ENCODE data around the gene MOB1A. TPM values are rescaled to one million over a fixed set of nuclear protein-coding genes. Genes with fewer than 3 reads are reported as not detected.

The MOB1A gene
- total and polyA plus RNA-seq, 2 of the 13 experiments (the other 11 are each of a cell fraction or from before 2014, with no cell fraction given), result 48.2 to 139 TPM

GRCh38 chr2:74119912-74120825 is 58.5 kb downstream of the MOB1A start (continued):
- TF ChIP-seq, protein P1, sequence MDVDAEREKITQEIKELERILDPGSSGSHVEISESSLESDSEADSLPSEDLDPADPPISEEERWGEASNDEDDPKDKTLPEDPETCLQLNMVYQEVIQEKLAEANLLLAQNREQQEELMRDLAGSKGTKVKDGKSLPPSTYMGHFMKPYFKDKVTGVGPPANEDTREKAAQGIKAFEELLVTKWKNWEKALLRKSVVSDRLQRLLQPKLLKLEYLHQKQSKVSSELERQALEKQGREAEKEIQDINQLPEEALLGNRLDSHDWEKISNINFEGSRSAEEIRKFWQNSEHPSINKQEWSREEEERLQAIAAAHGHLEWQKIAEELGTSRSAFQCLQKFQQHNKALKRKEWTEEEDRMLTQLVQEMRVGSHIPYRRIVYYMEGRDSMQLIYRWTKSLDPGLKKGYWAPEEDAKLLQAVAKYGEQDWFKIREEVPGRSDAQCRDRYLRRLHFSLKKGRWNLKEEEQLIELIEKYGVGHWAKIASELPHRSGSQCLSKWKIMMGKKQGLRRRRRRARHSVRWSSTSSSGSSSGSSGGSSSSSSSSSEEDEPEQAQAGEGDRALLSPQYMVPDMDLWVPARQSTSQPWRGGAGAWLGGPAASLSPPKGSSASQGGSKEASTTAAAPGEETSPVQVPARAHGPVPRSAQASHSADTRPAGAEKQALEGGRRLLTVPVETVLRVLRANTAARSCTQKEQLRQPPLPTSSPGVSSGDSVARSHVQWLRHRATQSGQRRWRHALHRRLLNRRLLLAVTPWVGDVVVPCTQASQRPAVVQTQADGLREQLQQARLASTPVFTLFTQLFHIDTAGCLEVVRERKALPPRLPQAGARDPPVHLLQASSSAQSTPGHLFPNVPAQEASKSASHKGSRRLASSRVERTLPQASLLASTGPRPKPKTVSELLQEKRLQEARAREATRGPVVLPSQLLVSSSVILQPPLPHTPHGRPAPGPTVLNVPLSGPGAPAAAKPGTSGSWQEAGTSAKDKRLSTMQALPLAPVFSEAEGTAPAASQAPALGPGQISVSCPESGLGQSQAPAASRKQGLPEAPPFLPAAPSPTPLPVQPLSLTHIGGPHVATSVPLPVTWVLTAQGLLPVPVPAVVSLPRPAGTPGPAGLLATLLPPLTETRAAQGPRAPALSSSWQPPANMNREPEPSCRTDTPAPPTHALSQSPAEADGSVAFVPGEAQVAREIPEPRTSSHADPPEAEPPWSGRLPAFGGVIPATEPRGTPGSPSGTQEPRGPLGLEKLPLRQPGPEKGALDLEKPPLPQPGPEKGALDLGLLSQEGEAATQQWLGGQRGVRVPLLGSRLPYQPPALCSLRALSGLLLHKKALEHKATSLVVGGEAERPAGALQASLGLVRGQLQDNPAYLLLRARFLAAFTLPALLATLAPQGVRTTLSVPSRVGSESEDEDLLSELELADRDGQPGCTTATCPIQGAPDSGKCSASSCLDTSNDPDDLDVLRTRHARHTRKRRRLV (CRISPR knock-in tag; IDR thresholded peaks at IDR 0.05), result peak; percentile 62
- TF ChIP-seq ZNF572 (CRISPR knock-in tag; IDR thresholded peaks at IDR 0.05), result peak; percentile 99
- TF ChIP-seq MYPOP (CRISPR knock-in tag; IDR thresholded peaks at IDR 0.05), result peak; percentile 88
- no peak for TF ChIP-seq FOXM1 (CRISPR knock-in tag; IDR thresholded peaks at IDR 0.05)
- TF ChIP-seq HMG20A (CRISPR knock-in tag; IDR thresholded peaks at IDR 0.05; ENCODE audit: borderline replicate concordance), result no peak
- TF ChIP-seq ZNF547 (CRISPR knock-in tag; IDR thresholded peaks at IDR 0.05), result peak; percentile 96
- TF ChIP-seq, protein P2, sequence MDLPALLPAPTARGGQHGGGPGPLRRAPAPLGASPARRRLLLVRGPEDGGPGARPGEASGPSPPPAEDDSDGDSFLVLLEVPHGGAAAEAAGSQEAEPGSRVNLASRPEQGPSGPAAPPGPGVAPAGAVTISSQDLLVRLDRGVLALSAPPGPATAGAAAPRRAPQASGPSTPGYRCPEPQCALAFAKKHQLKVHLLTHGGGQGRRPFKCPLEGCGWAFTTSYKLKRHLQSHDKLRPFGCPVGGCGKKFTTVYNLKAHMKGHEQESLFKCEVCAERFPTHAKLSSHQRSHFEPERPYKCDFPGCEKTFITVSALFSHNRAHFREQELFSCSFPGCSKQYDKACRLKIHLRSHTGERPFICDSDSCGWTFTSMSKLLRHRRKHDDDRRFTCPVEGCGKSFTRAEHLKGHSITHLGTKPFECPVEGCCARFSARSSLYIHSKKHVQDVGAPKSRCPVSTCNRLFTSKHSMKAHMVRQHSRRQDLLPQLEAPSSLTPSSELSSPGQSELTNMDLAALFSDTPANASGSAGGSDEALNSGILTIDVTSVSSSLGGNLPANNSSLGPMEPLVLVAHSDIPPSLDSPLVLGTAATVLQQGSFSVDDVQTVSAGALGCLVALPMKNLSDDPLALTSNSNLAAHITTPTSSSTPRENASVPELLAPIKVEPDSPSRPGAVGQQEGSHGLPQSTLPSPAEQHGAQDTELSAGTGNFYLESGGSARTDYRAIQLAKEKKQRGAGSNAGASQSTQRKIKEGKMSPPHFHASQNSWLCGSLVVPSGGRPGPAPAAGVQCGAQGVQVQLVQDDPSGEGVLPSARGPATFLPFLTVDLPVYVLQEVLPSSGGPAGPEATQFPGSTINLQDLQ (CRISPR knock-in tag; IDR thresholded peaks at IDR 0.05), result peak; percentile 94
- peak; percentile 47; the same call in 1 of the 2 replicates for TF ChIP-seq ZKSCAN8 (CRISPR knock-in tag; IDR thresholded peaks at IDR 0.05; ENCODE audit: borderline replicate concordance)
- 0 out of 2 replicates have a peak, but pooled peaks have one; percentile 46 for TF ChIP-seq HIC2 (CRISPR knock-in tag; IDR thresholded peaks at IDR 0.05; ENCODE audit: low read depth)
- peak; percentile 18 for TF ChIP-seq U2AF1 (optimal IDR thresholded peaks at IDR 0.05; ENCODE audit: low read depth, low read length)
- peak; percentile 88; the same call in 1 of the 2 replicates for TF ChIP-seq ZSCAN21 (CRISPR knock-in tag; IDR thresholded peaks at IDR 0.05; ENCODE audit: borderline replicate concordance)
- peak; percentile 99 for TF ChIP-seq ZNF350 (CRISPR knock-in tag; IDR thresholded peaks at IDR 0.05; ENCODE audit: borderline replicate concordance, low read depth)
- no peak; the same call in 1 of the 2 replicates for TF ChIP-seq ZNF713 (CRISPR knock-in tag; IDR thresholded peaks at IDR 0.05)
- 0 out of 2 replicates have a peak, but pooled peaks have one; percentile 11 for TF ChIP-seq GTF3A (CRISPR knock-in tag; conservative IDR thresholded peaks at IDR 0.05)
- TF ChIP-seq ONECUT2 (CRISPR knock-in tag; IDR thresholded peaks at IDR 0.05), result no peak
- TF ChIP-seq, protein P3, sequence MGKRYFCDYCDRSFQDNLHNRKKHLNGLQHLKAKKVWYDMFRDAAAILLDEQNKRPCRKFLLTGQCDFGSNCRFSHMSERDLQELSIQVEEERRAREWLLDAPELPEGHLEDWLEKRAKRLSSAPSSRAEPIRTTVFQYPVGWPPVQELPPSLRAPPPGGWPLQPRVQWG (CRISPR knock-in tag; IDR thresholded peaks at IDR 0.05; ENCODE audit: borderline replicate concordance, low read depth), result no peak
- TF ChIP-seq KLF11 (CRISPR knock-in tag; IDR thresholded peaks at IDR 0.05), result peak; percentile 95
